ENCODE results near the gene ADARB1. TPM values are rescaled to one million over a fixed set of nuclear protein-coding genes. Genes with fewer than 3 reads are reported as not detected.

ADARB1 gene
- total RNA-seq, 2 donors from 2014 or later, result 8.7 to 9.3 TPM

GRCh38 chr21:45169682-45170081, 95.3 kb downstream of the ADARB1 start:
- Histone ChIP-seq H3K27me3 (no peaks in the 10 kb centered on the region), H3K4me3 (no peak overlapping the region), H3K27ac (no peak overlapping the region), H3K4me1 (no peaks in the 10 kb centered on the region), H3K9me3 (no peaks in the 10 kb centered on the region), H3K9ac (ENCODE audit: low read depth in 2 of 2, low read length in 2 of 2) (no peak overlapping the region), H3K36me3 (no peaks in the 10 kb centered on the region)
- intact Hi-C loops (cut with DNase I), result no loop called here
- TF ChIP-seq CTCF (IDR thresholded peaks at IDR 0.05), result no peak
- DNase-seq, result no peak

GRCh38 chr21:45170987-45171386, 96.6 kb downstream of the ADARB1 start:
- DNase-seq, result no peak
- Histone ChIP-seq H3K9me3 (no peaks in the 10 kb centered on the region), H3K4me1 (no peaks in the 10 kb centered on the region), H3K27ac (no peak overlapping the region), H3K9ac (ENCODE audit: low read depth in 2 of 2, low read length in 2 of 2) (no peak overlapping the region), H3K27me3 (no peaks in the 10 kb centered on the region), H3K4me3 (no peak overlapping the region), H3K36me3 (no peaks in the 10 kb centered on the region)
- intact Hi-C loops (cut with DNase I), result no loop called here
- no peak for TF ChIP-seq CTCF (IDR thresholded peaks at IDR 0.05)

- no peak for DNase-seq
- no peaks in the 10 kb centered on the region for H3K36me3 ChIP-seq
- H3K4me3 ChIP-seq, result no peak overlapping the region
- H3K27ac ChIP-seq, result no peak overlapping the region
- H3K27me3 ChIP-seq, result no peaks in the 10 kb centered on the region
- H3K9ac ChIP-seq (ENCODE audit: low read depth in 2 of 2, low read length in 2 of 2), result no peak overlapping the region
- no peak for TF ChIP-seq CTCF (IDR thresholded peaks at IDR 0.05)
- H3K9me3 ChIP-seq, result no peaks in the 10 kb centered on the region
- no peaks in the 10 kb centered on the region for H3K4me1 ChIP-seq
- intact Hi-C loops (cut with DNase I), result no loop called here
These were observed 98.0 kb downstream of the ADARB1 start for GRCh38 chr21:45172420-45172819.

- H3K4me1 ChIP-seq, result no peaks in the 10 kb centered on the region
- H3K27ac ChIP-seq, result no peak overlapping the region
- no peaks in the 10 kb centered on the region for H3K9me3 ChIP-seq
- H3K4me3 ChIP-seq, result no peak overlapping the region
- TF ChIP-seq CTCF (IDR thresholded peaks at IDR 0.05), result no peak
- H3K9ac ChIP-seq (ENCODE audit: low read depth in 2 of 2, low read length in 2 of 2), result no peak overlapping the region
- H3K36me3 ChIP-seq, result no peaks in the 10 kb centered on the region
- DNase-seq, result no peak
- no peaks in the 10 kb centered on the region for H3K27me3 ChIP-seq
- intact Hi-C loops (cut with DNase I), result no loop called here
These were observed 101.1 kb downstream of the ADARB1 start for GRCh38 chr21:45175326-45176095.

- no peaks in the 10 kb centered on the region for H3K36me3 ChIP-seq
- H3K4me3 ChIP-seq, result no peak overlapping the region
- H3K27me3 ChIP-seq, result no peaks in the 10 kb centered on the region
- H3K9ac ChIP-seq (ENCODE audit: low read depth in 2 of 2, low read length in 2 of 2), result no peak overlapping the region
- DNase-seq, result no peak
- H3K9me3 ChIP-seq, result no peaks in the 10 kb centered on the region
- intact Hi-C loops (cut with DNase I), result no loop called here
- no peaks in the 10 kb centered on the region for H3K4me1 ChIP-seq
- TF ChIP-seq CTCF (IDR thresholded peaks at IDR 0.05), result no peak
- no peak overlapping the region for H3K27ac ChIP-seq
These were observed 101.8 kb downstream of the ADARB1 start for GRCh38 chr21:45176141-45176540.
